ENCODE results near the gene MRPS22. TPM values are rescaled to one million over a fixed set of nuclear protein-coding genes. Genes with fewer than 3 reads are reported as not detected.
"Not testable (repeated sequence)": the region's sequence is repeated elsewhere in the genome, so short reads cannot be mapped to it uniquely, and the experiment has no call there.

Gene MRPS22
- total RNA-seq, 1 experiment from 2014 or later, result 95.1 TPM

- ATAC-seq, result no peak
- CTCF ChIA-PET, result interaction anchor here (2.8 kb wide), 1 partner anchor 27 kb away, joined by 9 read pairs; no protein-coding TSS in a partner anchor
- H3K4me2 ChIP-seq (ENCODE audit: low read length), result no peak overlapping the region
- H2AFZ ChIP-seq (ENCODE audit: low read depth, low read length, poor library complexity, severe bottlenecking), result no peak overlapping the region
- H3K9me3 ChIP-seq (ENCODE audit: control insufficient read depth in 1 of 2, insufficient read depth in 1 of 2, low read depth in 1 of 2, low read length in 2 of 2), result no peaks in the 10 kb centered on the region
- RAD21 ChIA-PET (ENCODE audit: low non-redundant PET in 1 of 2, low total read pairs in 2 of 2, uncharacterized antibody in 2 of 2, unreplicated experiment in 2 of 2), result no interaction called here
- H3K9ac ChIP-seq (ENCODE audit: low read length), result no peak overlapping the region
- no TSS peak for BruUV-seq (replicated peaks)
- H3K27me3 ChIP-seq (ENCODE audit: insufficient read depth, low read length), result no peaks in the 10 kb centered on the region
- H3K4me3 ChIP-seq (replicated peaks in 1 of 2; ENCODE audit: low read depth in 1 of 2, low read length in 2 of 2), result no peak overlapping the region
- H3K36me3 ChIP-seq (ENCODE audit: control insufficient read depth in 1 of 2, insufficient read depth in 2 of 2, low read length in 2 of 2), result peaks cover 37 to 45% of the 10 kb centered on the region in 2 experiments; a peak in 3 of 4 replicates
- H3K27ac ChIP-seq (ENCODE audit: low read depth, low read length), result no peak overlapping the region
- H3K9me2 ChIP-seq (ENCODE audit: insufficient read depth), result no peaks in the 10 kb centered on the region
- TF ChIP-seq POLR2AphosphoS5 (IDR thresholded peaks at IDR 0.05; ENCODE audit: low read depth, low read length) (no peak), RAD21 (IDR thresholded peaks at IDR 0.05; ENCODE audit: low read depth) (no peak), TCF7L2 (IDR thresholded peaks at IDR 0.05; ENCODE audit: borderline replicate concordance, extremely low read depth, insufficient read depth, insufficient read length) (no peak), CBX3 (IDR thresholded peaks at IDR 0.05; ENCODE audit: low read depth) (no peak), REST (IDR thresholded peaks at IDR 0.05; ENCODE audit: low read depth) (no peak), EZH2phosphoT487 (IDR thresholded peaks at IDR 0.05; ENCODE audit: borderline replicate concordance) (no peak), SIN3A (IDR thresholded peaks at IDR 0.05; ENCODE audit: low read depth) (no peak), ZNF274 (IDR thresholded peaks at IDR 0.05; ENCODE audit: low read depth, low read length) (no peak), SRF (IDR thresholded peaks at IDR 0.05; ENCODE audit: low read depth) (no peak), YY1 (IDR thresholded peaks at IDR 0.05; ENCODE audit: extremely low read depth, insufficient replicate concordance, low read depth, low read length) (no peak), MAX (IDR thresholded peaks at IDR 0.05) (no peak), CEBPB (IDR thresholded peaks at IDR 0.05; ENCODE audit: low read depth) (no peak), SP1 (IDR thresholded peaks at IDR 0.05; ENCODE audit: low read depth) (no peak), FOSL1 (IDR thresholded peaks at IDR 0.05; ENCODE audit: low read depth) (no peak), POLR2A (IDR thresholded peaks at IDR 0.05; ENCODE audit: borderline replicate concordance, extremely low read depth, insufficient read depth, insufficient read length) (no peak), JUND (IDR thresholded peaks at IDR 0.05) (no peak)
- no peaks in the 10 kb centered on the region for H3K4me1 ChIP-seq (ENCODE audit: control insufficient read depth in 1 of 2, insufficient read depth in 2 of 2, low read length in 2 of 2)
- no peak for DNase-seq (ENCODE audit: low read depth, low spot score)
- peaks cover 71% of the 10 kb centered on the region for H3K79me2 ChIP-seq (ENCODE audit: insufficient read depth, low read length)
- intact Hi-C loops (cut with micrococcal nuclease), result no loop called here
- POLR2A ChIA-PET, result no interaction called here
- H4K20me1 ChIP-seq (ENCODE audit: insufficient read depth), result peaks cover 5% of the 10 kb centered on the region; the same call in 1 of the 2 replicates
Observed at GRCh38 chr3:139380575-139380974, 36.8 kb downstream of the MRPS22 start.

- H3K9me3 ChIP-seq (ENCODE audit: control insufficient read depth in 1 of 2, insufficient read depth in 1 of 2, low read depth in 1 of 2, low read length in 2 of 2); DNase-seq (ENCODE audit: low read depth, low spot score); H3K27ac ChIP-seq (ENCODE audit: low read depth, low read length); BruUV-seq (replicated peaks); CTCF ChIA-PET; H3K9me2 ChIP-seq (ENCODE audit: insufficient read depth); H3K4me1 ChIP-seq (ENCODE audit: control insufficient read depth in 1 of 2, insufficient read depth in 2 of 2, low read length in 2 of 2); H4K20me1 ChIP-seq (ENCODE audit: insufficient read depth); intact Hi-C loops (cut with micrococcal nuclease); H3K9ac ChIP-seq (ENCODE audit: low read length); H3K27me3 ChIP-seq (ENCODE audit: insufficient read depth, low read length); ATAC-seq; H3K4me2 ChIP-seq (ENCODE audit: low read length); H2AFZ ChIP-seq (ENCODE audit: low read depth, low read length, poor library complexity, severe bottlenecking); RAD21 ChIA-PET (ENCODE audit: low non-redundant PET in 1 of 2, low total read pairs in 2 of 2, uncharacterized antibody in 2 of 2, unreplicated experiment in 2 of 2); POLR2A ChIA-PET; H3K4me3 ChIP-seq (replicated peaks in 1 of 2; ENCODE audit: low read depth in 1 of 2, low read length in 2 of 2): not testable (repeated sequence)
- Histone ChIP-seq H3K36me3 (ENCODE audit: control insufficient read depth in 1 of 2, insufficient read depth in 2 of 2, low read length in 2 of 2) (peaks cover 33 to 38% of the 10 kb centered on the region in 2 experiments; a peak in 3 of 4 replicates), H3K79me2 (ENCODE audit: insufficient read depth, low read length) (peaks cover 85% of the 10 kb centered on the region)
Observed at GRCh38 chr3:139382291-139382690, 38.5 kb downstream of the MRPS22 start.

Measured in HCT116 (cell line).